Stimulated activated CD8-positive, alpha-beta memory T cell treated with anti-CD3 and anti-CD28 coated beads, Interleukin-7, amount 100 ng/mL, for 4 hours (primary cell): ENCODE measurements around the gene RIPK4.
"Not testable (repeated sequence)": the region's sequence is repeated elsewhere in the genome, so short reads cannot be mapped to it uniquely, and the experiment has no call there.

Source experiments
- DNase-seq, 2 donors: peaks; one replicate each; pipeline ENCODE4 v3.0.0-alpha.2; 2020; ENCODE audit warnings: low read depth in 2 of 2

The RIPK4 gene

DNA sequence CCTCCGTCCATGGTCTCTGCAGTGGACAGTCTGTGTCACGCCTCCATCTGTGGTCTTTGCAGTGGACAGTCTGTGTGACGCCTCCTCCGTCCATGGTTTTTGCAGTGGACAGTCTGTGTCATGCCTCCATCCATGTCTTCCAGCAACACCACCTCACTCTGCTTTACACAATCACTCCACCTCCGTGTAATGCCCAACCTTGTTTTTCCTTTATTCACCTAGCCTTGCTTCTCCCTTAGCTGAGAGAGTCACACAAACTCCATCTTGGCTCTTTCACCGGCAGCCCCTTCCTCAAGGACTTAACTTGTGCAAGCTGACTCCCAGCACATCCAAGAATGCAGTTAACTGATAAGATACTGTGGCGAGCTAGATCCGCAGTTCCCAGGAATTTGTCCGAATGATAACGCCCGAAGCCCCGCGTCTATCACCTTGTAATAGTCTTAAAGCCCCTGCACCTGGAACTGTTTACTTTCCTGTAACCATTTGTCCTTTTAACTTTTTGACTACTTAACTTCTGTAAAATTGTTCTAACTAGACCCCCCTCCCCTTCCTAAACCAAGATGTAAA is 52.5 kb downstream of the RIPK4 start:
- DNase-seq, result not testable (repeated sequence)

DNA sequence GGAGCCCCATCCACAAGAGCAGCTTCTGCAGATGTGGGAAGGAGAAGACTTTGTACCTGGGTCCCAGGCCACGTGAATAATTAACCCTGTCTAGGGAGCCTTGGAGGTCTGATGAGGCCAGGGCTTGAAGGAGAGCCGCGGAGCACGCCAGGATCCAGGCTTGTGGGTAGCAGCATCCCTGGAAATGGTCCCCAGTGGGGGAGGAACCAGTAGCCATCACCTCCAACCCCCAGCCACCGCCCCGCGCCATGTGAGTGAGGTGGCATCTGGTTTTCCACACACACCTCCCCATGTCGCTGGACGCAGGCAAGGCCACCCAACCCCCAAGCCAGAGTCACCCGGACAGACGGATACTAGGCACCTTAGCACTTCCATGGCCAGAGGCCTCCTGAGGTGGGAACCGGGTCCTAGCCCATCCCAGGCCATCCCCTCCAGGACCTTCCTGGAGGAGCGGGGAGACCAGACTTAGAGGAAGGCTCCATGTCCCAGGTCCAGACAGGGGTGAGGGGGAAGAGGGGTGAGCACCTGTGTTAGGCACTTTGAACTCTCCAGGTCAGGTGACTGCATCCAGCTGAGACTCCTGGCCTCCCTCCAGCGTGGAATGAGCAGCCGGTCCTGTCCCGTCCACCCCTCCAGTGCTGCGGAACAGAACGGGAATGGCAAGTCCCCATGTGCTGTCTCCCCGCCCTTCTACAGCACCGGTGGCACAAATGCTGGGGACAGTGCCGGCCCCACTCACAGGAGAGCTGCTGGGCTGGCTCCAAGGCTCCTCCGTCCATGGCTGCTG is 53.2 kb downstream of the RIPK4 start:
- DNase-seq, result no peak

GRCh38 chr21:41712730-41713129 is 54.1 kb downstream of the RIPK4 start:
- DNase-seq, result no peak

DNA sequence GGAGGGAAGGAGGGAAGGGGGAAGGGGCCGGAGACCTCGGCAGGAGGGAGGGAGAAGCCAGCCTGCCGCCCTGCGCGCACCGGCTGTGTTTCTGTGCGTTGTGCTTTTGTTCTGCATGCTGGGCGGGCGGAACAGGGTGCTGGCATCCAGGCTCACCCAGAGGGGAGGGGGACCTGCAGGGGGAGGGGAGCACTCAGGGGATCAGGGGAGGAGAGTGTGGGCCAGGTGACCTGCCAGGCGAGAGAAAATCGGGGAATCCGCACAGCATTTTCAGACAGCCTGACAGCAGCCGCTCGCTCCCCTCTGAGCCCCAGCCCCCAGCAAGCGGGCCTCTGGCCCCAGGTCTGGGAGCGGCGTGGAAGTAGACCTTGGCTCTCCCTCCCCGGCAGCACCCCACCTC is 54.7 kb downstream of the RIPK4 start:
- DNase-seq, result no peak

- DNase-seq, result no peak
Measured at GRCh38 chr21:41711416-41712007, 55.3 kb downstream of the RIPK4 start.

- no peak for DNase-seq
Measured at GRCh38 chr21:41710823-41711160, 56.1 kb downstream of the RIPK4 start.

- DNase-seq, result no peak
Measured at GRCh38 chr21:41709965-41710822, 56.7 kb downstream of the RIPK4 start.

DNA sequence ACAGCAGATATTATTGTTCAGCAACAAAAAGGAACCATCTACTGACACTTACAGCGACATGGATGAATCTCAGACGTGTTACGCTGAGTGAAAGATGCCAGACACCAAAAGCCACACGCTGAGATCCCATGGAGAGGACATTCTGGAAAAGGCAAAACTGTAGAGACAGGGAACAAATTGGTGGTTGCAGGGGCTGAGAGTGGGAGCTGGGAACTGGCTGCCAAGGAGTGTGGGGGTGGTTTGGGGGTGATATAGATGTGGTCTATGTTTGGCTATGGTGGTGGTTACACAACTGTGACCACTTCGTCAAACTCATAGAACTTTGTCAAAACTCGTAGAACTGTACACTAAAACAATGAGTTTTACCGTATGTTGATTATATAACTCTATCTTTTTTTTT is 57.7 kb downstream of the RIPK4 start:
- no peak for DNase-seq

GRCh38 chr21:41707960-41708330 is 58.9 kb downstream of the RIPK4 start:
- DNase-seq, result no peak

- no peak for DNase-seq
Measured at GRCh38 chr21:41707231-41707959, 59.5 kb downstream of the RIPK4 start.

- DNase-seq, result no peak
Measured at GRCh38 chr21:41706678-41707077, 60.2 kb downstream of the RIPK4 start.

GRCh38 chr21:41706263-41706639 is 60.6 kb downstream of the RIPK4 start:
- DNase-seq, result no peak

DNA sequence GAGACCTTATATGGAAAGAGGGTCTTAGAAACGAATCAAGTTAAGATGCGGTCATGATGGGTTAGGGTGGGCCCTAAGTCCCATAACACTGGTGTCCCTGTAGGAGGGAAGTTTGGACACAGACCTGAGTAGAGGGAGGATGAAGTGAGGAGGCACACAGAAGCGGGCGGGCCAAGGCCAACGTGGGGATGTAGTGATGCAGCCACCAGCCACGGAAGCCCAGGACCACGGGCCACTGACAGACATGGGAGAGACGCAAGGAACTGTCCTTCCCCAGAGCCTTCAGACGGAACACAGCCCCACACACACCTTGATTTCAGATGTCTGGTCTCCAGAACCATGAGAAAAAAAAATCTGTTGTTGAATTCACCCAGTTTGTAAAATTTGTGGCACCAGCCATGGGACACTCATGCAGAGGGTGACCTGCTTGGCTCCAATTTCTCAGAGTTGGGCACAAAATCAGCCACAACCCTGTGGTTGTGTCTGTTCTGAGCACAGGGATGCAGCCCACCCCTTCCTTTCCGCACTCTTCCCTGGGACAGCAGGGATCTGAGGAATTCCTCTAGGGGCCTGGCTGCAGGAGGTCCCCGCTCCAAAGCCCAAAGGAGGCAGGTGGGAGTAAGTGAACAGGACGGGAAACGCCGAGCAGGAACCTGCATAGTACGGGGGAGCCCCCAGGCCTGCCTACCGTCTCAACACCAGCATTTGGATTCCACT is 61.1 kb downstream of the RIPK4 start:
- DNase-seq, result no peak

DNA sequence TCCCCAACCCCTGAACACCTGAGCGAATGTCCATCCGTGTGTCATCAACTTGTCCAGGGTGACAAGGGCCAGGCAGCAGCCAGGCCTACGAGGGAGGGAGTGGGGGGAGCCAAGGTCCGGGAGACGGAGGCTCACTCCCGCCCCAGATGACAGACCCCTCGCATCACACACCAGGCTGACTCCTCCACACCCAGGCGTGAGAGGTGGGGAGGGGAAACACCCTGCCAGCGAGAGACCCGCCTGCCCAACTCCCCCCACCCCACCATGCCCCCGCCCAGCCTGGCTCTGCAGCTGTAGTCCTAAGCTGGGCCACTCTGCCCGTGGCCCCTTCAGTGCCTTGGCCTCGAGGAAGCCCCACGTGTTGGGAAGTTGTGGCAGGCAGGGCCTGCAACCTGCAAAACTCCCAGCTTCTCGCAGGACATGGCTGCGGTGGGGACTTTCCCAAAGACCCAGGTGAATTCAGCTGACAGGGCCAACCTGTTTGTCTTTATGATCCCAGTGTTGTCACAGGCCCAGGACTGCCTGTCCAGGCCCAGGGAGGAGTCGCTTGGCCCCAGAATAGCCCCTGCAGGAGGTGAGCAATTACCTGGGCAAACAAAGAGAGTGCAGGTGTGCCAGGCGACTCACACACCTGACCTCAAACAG is 62.9 kb downstream of the RIPK4 start:
- DNase-seq, result no peak

GRCh38 chr21:41701749-41702148 is 65.1 kb downstream of the RIPK4 start:
- no peak for DNase-seq

GRCh38 chr21:41699311-41699710 is 67.5 kb downstream of the RIPK4 start:
- DNase-seq, result no peak

DNA sequence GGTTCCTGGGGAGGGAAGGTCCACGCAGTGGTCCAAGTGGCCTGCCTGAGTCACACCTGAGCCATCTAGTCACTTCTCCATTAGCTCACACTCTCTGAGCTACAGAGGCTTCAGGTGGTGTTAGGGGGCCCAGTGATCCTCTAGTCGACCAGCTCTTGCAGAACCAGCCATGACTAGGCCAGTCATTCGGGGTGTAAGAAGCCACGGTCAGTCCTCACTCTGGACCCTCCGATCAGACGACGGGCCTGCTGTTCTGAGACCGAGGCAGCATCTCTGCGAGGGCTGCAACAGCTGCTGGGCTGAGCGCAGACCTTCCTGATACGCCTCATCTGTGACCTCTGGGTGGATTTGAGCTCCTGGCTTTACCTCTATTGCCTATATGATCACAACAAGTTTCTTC is 68.8 kb downstream of the RIPK4 start:
- no peak for DNase-seq

DNA sequence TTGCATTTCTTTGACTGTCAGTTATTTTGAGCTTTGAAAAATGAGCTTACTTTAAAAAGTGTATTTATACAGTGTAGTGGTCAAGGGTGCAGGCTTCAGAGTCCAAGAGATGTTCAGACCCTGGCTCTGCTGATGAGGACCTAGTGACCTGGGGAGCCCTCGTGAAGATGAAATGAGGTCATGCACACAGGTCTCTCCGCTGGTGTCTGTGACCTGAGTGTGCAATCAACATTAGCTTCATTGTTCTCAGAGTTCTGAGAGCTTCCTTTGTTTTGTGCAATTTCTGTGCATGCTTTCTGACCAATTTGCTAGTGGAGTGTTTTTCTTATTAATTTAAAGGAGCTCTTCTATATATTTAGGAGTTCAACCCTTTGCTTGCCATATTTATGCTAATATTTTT is 71.3 kb downstream of the RIPK4 start:
- DNase-seq, result no peak

GRCh38 chr21:41694042-41694441 is 72.8 kb downstream of the RIPK4 start:
- not testable (repeated sequence) for DNase-seq

DNA sequence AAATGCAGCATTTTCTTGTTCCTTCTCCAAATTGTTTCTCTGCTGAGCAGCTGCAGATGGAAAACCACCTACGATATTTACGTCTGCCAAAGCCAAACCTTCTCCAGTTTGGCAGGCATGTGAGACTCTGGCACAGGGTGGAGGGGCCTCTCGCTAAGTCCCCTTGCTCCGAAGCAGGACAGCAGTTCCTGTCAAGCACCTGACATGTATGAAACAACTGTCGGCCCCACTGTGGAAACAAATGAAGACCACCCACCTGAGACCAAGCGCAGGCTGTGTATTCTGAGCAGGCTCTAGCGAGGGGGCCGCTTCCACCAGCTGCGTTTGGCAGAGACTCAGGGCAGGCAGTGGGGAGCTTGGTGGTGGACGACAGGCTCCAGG is 74.7 kb downstream of the RIPK4 start:
- no peak for DNase-seq
